GM20431 (cell line): ENCODE results near the gene ZSCAN30.
"Not testable (repeated sequence)": the region's sequence is repeated elsewhere in the genome, so short reads cannot be mapped to it uniquely, and the experiment has no call there.

Experiments
- in situ Hi-C: fragments of 300-500 bp; cut with MseI, MboI; formaldehyde crosslinking; loops from one replicate; pipeline ENCODE4 v1.15.0; 2020; ENCODE audit warnings: low sequenced_read_pairs; ENCODE audit not compliant: unreplicated experiment

ZSCAN30 gene

DNA sequence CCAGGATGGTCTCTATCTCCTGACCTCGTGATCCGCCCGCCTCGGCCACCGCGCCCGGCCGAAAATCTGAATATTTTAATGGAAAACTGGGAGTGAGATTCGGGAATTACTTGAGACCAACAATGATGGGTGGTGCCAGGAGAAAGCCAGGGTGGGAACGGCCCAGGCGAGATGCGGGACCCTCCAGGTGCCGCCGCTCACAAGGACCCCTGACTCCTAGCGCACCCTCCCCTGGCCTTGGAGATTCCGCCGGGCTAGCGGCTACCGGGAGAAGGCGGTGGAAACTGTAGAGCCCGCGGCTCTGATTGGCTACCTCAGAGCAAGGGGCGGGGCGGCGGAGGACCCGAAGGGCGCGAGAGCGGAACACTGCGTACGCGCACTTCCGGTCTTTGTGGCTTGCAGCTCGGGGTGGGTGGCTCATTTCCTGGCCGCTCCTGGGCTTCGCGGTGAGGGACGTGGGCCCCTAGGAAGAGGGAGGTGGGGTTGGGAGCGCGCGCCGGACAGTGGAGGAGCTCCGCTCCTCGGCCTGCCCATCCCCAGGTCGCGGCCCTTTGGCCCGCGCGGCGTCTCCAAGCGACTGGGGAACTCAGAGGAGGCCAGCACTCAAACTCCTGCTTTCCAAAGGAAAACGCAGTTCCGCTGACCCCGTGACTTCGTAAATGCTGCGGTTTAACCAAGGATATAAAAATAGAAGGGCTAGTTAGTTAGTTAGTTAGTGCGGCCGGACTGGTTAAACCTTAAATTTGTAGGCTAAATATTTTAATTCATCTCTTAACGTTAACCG lies 49.2 kb downstream of the ZSCAN30 start, which contains the start of gene ZNF397:
TSS of gene ZNF397 (plus strand) at position 371 of the 784 bp plus-strand sequence. CDS start 1,437 bp downstream, outside the sequence.
- in situ Hi-C loops, result no loop called here

DNA sequence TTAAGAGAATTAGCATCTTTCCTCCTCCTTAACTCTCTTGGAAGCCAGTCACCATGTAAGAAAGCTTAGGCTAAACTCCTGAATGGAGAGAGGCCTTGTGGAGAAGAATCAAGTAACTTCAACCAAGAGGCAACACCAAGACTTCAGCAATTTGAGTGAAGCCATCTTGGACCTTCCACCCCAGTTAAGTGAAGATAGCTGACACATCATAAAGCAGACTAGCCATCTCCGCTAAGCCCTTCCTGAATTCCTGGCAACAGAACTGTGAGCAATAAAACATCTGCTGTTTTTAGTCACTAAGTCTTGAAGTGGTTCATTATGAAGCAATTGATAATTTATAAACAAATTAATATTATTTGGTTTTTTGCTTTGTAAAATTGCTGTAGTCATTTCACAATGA lies 50.7 kb downstream of the ZSCAN30 start:
- in situ Hi-C loops, result loop anchor here (10.0 kb wide), 1 partner anchor 115 kb away; no protein-coding TSS in a partner anchor

DNA sequence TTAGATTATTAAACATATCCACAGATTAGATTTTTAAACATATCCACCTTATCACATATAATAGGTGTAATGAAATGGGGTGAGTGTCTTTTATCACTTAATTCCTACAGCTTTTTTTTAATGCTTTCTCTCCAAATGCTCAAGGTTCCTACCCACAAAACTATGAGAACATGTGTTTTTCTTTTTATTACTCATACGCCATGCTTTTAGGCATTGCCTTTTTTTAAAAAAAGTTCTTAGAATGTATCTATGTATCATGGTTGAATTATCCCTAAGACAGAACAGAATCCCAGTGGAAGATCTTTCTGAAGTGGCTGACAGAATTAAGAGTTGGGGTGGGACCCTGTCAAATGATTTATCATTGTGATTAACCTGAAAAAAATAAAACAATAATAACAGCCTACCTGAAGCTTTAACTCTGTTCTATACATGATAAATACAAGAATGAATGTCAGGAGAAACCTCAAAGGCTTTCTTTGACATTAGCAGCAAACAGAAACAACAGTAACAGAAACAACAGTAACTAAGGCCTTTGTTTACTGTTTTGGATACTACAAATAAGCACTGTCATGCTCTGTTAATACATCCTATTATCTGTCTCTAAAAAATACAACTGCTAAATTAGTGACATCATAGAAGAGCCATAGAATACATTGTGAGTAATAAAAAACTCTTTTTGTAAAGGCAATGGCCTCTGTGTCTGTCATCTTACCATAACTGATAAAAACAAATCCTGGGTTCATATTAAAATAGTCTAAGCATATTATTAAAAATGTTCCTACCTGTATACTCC lies 53.3 kb downstream of the ZSCAN30 start:
- in situ Hi-C loops, result loop anchor here (10.0 kb wide), 1 partner anchor 118 kb away; no protein-coding TSS in a partner anchor

DNA sequence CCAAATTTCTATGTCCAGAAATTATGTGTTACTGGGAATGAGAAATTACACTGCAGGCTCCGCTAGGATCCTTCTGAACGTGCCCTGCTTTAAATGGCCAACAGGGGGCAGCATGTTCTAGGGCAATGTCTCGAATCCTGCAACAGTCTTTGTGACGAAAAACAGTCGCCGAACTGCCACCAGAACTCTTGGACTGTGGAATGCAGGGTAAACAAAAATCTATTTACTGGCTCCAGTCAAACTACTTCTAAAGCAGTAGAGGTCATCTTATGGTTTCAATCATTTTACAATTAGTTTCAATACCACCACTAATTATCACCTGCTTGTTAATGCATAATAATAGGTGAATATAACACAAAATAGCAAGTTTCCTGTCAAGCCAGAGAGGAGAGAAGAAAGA lies 59.0 kb downstream of the ZSCAN30 start:
- in situ Hi-C loops, result loop anchor here (10.0 kb wide), 1 partner anchor 124 kb away; no protein-coding TSS in a partner anchor

DNA sequence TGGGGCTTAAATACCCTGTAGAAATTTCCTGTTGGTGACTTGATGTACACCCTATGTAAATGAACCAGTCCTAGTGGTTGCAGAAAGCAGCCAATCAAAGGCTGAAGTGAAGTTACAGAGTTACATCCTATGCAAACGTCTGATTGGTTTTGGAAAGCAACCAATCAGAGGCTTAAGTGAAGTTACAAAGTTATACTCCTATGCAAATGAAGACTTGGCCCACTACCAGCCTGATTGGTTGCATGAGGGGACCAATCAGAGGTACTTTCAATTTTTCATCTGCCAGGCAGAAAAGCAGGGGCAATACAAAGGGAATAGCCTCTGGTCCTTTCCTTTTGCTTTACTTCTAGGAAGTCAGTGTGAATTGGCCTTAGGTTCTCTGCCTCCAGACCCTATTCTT lies 62.8 kb downstream of the ZSCAN30 start:
- in situ Hi-C loops, result no loop called here

DNA sequence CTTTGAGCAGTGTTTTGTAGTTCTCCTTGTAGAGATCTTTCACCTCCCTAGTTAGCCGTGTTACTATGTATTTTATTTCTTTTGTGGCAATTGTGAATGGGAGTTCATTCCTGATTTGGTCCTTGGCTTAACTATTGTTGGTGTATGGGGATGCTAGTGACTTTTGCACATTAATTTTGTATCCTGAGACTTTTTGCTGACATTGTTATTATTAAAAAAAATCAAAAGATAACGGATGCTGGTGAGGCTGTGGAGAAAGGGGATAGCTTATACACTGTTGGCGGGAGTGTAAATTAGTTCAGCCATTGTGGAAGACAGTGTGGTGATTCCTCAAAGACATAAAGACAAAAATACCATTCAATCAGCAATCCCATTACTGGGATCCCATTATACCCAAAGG lies 66.2 kb downstream of the ZSCAN30 start:
- in situ Hi-C loops, result no loop called here

DNA sequence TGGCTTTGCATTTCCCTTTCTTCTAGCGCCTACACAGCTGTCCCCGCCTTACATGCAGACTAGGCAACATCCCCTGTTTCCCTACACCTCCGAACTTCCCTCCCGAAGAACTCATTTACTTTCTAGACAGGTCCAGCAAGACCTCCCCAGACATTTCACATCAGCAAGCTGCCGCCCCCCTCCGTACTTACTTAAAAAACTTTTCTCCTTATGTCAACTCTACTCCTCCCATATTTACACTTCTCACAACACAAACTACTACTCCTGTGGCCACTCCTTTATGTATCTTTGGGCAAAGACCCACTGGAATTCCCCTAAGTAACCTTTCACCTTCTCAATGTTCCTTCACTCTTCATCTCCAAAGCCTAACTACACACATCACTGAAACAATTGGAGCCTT lies 69.6 kb downstream of the ZSCAN30 start:
- in situ Hi-C loops, result no loop called here

DNA sequence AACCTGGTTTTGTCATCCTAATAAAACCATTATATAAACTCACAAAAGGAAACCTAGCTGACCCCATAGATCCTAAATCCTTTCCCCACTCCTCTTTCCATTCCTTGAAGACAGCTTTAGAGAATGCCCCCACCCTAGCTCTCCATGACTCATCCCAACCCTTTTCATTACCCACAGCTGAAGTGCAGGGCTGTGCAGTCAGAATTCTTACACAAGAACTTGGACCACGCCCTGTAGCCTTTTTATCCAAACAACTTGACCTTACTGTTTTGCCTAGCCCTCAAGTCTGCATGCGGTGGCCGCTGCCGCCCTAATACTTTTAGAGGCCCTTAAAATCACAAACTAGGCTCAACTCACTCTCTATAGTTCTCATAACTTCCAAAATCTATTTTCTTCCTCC lies 70.7 kb downstream of the ZSCAN30 start:
- in situ Hi-C loops, result not testable (repeated sequence)

DNA sequence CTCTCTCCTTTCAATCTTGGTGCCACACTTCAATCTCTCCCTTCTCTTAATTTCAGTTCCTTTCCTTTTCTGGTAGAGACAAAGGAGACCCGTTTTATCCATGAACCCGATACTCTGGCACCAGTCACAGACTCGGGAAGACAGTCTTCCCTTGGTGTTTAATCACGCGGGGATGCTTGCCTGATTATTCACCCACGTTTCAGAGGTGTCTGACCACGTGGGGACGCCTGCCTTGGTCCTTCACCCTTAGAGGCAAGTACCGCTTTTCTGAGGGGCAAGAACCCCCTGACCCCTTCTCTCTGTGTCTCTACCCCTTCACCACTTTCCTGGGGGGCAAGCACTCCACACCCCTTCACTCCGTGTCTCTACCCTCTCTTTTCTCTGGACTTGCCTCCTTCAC lies 73.4 kb downstream of the ZSCAN30 start:
- in situ Hi-C loops, result not testable (repeated sequence)

DNA sequence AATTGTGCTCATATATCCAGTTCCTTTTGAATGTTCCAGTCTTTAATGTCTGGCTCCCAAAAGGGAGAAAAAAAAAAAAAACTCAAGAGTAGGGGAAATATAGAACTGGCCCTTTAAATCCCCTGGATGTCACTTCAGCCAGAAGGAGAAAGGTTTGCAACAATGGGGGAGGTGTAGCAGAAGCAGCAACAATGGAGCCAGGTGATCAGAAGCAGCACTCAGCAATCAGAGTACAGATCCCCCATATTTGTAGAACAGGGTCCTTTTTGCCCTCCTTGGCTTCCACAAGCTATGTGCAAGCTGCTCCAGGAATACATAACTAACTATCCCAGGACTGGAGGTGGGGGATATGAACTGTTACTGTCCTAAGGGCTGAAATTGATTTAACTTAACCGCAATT lies 75.0 kb downstream of the ZSCAN30 start:
- in situ Hi-C loops, result no loop called here

DNA sequence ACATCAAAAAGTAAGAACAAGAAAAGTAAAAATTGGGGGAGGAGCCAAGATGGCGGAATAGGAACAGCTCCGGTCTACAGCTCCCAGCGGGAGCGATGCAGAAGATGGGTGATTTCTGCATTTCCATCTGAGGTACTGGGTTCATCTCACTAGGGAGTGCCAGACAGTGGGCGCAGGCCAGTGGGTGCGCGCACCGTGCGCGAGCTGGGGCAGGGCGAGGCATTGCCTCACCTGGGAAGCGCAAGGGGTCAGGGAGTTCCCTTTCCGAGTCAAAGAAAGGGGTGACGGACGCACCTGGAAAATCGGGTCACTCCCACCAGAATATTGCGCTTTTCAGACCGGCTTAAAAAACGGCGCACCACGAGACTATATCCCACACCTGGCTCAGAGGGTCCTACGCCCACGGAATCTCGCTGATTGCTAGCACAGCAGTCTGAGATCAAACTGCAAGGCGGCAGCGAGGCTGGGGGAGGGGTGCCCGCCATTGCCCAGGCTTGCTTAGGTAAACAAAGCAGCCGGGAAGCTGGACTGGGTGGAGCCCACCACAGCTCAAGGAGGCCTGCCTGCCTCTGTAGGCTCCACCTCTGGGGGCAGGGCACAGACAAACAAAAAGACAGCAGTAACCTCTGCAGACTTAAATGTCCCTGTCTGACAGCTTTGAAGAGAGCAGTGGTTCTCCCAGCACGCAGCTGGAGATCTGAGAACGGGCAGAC lies 84.1 kb downstream of the ZSCAN30 start:
- in situ Hi-C loops, result not testable (repeated sequence)

DNA sequence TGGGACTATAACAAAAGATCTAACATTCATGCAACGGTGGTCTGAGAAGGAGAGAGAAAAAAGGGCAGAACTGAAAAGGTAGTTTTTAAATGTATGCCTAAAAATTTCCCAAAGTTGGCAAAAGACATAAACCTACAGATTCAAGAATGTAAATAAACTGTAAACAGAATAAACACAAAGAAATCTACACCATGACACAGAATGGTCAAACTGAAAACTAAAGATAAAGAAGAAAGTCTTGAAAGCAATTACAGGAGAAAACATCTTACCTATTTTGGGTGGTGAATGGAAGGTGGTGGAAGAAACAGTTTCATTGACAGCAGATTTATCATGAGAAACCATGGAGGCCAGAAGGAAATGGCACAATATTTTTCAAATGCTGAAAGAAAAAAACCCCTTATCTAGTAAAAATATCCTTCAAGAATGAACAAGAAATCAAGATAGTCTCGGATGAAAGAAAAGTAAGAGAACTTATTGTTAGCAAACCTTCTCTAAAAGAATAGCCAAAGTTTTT lies 84.8 kb downstream of the ZSCAN30 start:
- in situ Hi-C loops, result no loop called here

DNA sequence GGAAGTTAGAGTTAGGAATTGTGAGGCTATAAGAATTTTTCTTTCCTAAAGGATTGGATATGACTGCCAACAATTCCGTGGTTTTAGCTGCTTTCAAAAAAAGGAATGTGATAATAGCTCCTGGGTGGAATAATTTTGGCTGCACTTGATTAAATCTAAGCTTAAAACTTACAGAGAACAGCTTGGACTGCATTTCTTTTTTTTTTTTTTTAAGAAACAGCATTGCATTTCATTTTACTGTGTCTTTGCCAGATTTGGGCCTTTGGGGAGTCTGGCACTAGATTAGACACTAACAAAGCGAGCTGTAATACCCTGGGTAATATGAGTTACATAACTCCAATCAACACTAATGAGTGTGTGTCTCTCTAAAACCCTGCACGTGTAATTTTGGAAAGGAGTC lies 87.0 kb downstream of the ZSCAN30 start:
- in situ Hi-C loops, result no loop called here

DNA sequence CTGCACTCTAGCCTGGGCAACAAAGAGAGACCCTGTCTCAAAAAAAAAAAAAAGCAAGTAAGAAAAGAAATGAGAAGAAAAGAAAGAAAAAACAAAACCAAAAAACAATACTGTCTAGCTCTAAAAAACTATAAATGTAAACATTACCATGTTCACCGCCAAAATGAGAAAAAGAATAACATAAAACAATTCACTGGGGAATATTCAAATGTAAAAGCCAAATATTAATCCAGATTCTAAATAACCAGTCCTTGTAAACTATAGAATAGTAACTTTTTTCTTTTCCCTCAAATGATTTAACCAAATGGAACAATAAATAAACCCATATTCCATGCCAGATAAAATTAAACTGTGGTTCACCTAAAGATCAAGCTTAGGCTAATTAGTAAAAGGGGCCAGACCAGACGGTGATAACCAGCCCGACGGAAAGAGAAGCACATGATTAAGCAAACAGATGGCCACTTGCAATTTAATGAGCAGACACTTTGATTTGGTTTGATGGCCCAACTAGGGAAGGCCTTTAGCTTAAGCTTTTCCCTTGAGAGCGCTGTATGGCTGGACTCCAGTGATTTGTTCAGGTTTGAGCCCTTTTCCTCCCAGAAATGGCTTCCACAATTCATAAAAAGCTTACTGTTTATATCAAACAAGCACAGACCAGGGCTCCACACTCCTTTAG lies 88.6 kb downstream of the ZSCAN30 start:
- in situ Hi-C loops, result no loop called here
